ENCODE measurements around the gene RABEPK.

DNA sequence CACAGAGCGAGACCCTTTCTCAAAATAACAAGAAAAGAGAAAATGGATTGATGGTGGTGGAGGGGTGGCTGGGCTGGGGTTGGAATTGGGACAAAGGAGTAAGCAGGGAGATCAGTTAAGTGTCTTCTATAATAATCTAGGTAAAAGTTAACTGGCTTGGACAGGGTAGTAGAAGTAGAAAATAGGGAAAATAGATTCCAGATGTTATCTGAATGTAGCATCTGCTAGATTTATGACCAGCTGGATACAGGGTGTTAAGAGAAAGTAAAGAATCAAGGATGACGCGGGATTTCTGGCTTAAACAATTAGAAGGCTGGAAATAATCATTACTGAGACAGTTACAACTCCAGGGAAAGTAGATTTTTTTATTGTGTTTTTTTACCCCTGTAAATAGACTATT is 23.7 kb upstream of the RABEPK start:
- no peak for TF ChIP-seq TAF1 (IDR thresholded peaks at IDR 0.05; ENCODE audit: low read depth)
- TF ChIP-seq EP300 (IDR thresholded peaks at IDR 0.05; ENCODE audit: borderline replicate concordance): no peak
- TF ChIP-seq YY1 (IDR thresholded peaks at IDR 0.05; ENCODE audit: low read depth): no peak
- TF ChIP-seq TEAD4 (IDR thresholded peaks at IDR 0.05): no peak
- no peak for TF ChIP-seq CEBPB (IDR thresholded peaks at IDR 0.05)
- TF ChIP-seq TCF12 (IDR thresholded peaks at IDR 0.05; ENCODE audit: low read depth): no peak
- TF ChIP-seq NFIC (IDR thresholded peaks at IDR 0.05): no peak
- TF ChIP-seq, protein P1, sequence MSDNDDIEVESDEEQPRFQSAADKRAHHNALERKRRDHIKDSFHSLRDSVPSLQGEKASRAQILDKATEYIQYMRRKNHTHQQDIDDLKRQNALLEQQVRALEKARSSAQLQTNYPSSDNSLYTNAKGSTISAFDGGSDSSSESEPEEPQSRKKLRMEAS (IDR thresholded peaks at IDR 0.05): no peak
- no peak for TF ChIP-seq EGR1 (IDR thresholded peaks at IDR 0.05)
- TF ChIP-seq, protein P2, sequence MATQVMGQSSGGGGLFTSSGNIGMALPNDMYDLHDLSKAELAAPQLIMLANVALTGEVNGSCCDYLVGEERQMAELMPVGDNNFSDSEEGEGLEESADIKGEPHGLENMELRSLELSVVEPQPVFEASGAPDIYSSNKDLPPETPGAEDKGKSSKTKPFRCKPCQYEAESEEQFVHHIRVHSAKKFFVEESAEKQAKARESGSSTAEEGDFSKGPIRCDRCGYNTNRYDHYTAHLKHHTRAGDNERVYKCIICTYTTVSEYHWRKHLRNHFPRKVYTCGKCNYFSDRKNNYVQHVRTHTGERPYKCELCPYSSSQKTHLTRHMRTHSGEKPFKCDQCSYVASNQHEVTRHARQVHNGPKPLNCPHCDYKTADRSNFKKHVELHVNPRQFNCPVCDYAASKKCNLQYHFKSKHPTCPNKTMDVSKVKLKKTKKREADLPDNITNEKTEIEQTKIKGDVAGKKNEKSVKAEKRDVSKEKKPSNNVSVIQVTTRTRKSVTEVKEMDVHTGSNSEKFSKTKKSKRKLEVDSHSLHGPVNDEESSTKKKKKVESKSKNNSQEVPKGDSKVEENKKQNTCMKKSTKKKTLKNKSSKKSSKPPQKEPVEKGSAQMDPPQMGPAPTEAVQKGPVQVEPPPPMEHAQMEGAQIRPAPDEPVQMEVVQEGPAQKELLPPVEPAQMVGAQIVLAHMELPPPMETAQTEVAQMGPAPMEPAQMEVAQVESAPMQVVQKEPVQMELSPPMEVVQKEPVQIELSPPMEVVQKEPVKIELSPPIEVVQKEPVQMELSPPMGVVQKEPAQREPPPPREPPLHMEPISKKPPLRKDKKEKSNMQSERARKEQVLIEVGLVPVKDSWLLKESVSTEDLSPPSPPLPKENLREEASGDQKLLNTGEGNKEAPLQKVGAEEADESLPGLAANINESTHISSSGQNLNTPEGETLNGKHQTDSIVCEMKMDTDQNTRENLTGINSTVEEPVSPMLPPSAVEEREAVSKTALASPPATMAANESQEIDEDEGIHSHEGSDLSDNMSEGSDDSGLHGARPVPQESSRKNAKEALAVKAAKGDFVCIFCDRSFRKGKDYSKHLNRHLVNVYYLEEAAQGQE (IDR thresholded peaks at IDR 0.05; ENCODE audit: low read depth): no peak
- no peak for TF ChIP-seq RAD21 (IDR thresholded peaks at IDR 0.05; ENCODE audit: low read depth)
